HEK293 (cell line): ENCODE results near the gene SEC24A.

ENCODE experiments used
- CTCF ChIP-seq: fragments of 450-650 bp; formaldehyde crosslinking; IDR thresholded peaks from 2 replicates; pipeline ENCODE4 v1.5.1; 2016; ENCODE audit warnings: missing biosample characterization, missing genetic modification characterization
- GLIS1 ChIP-seq: fragments of 450-650 bp; formaldehyde crosslinking; IDR thresholded peaks from 2 replicates; pipeline ENCODE4 v1.5.1; 2016; ENCODE audit warnings: missing biosample characterization, missing genetic modification characterization
- KLF7 ChIP-seq: fragments of 450-650 bp; formaldehyde crosslinking; IDR thresholded peaks from 2 replicates; pipeline ENCODE4 v1.5.1; 2016; ENCODE audit warnings: missing biosample characterization, missing genetic modification characterization, borderline replicate concordance
- KLF9 ChIP-seq: fragments of 450-650 bp; formaldehyde crosslinking; IDR thresholded peaks from 2 replicates; pipeline ENCODE4 v1.5.1; 2016; ENCODE audit warnings: missing biosample characterization, missing genetic modification characterization, low read depth
- ZBTB17 ChIP-seq: fragments of 450-650 bp; formaldehyde crosslinking; IDR thresholded peaks from 2 replicates; pipeline ENCODE4 v1.5.1; 2016; ENCODE audit warnings: missing biosample characterization, missing genetic modification characterization
- ZNF274 ChIP-seq, 2 experiments: fragments of 200-500 bp in 1 of 2; fragments of 450-650 bp in 1 of 2; sonication (Bioruptor generic) in 1 of 2; formaldehyde crosslinking in 1 of 2; IDR thresholded peaks; 2 replicates each; pipeline versions ENCODE4 v1.5.1 to v1.6.1; 2014 to 2016; ENCODE audit warnings: borderline replicate concordance in 1 of 2, inconsistent platforms in 1 of 2, low read length in 1 of 2, missing biosample characterization in 1 of 2, missing genetic modification characterization in 1 of 2
- ZNF488 ChIP-seq: fragments of 450-650 bp; formaldehyde crosslinking; IDR thresholded peaks from 2 replicates; pipeline ENCODE4 v1.5.1; 2016; ENCODE audit warnings: missing biosample characterization, missing genetic modification characterization
- TF ChIP-seq, protein P1 (sequence below): fragments of 450-650 bp; formaldehyde crosslinking; IDR thresholded peaks from 2 replicates; pipeline ENCODE4 v1.5.1; 2017; ENCODE audit warnings: missing biosample characterization, mild to moderate bottlenecking, missing genetic modification characterization, moderate library complexity

- no peak for TF ChIP-seq GLIS1 (tag by site-specific recombination)
- no peak for TF ChIP-seq ZNF488 (tag by site-specific recombination)
- no peak for TF ChIP-seq KLF7
- TF ChIP-seq ZNF274 (IDR thresholded peaks at IDR 0.05; ENCODE audit: low read length) = no peak
- TF ChIP-seq ZNF274 (tag by site-specific recombination; IDR thresholded peaks at IDR 0.05; ENCODE audit: borderline replicate concordance) = no peak
- no peak for TF ChIP-seq CTCF (tag by site-specific recombination)
- TF ChIP-seq ZBTB17 (tag by site-specific recombination) = no peak
- no peak for TF ChIP-seq KLF9
- TF ChIP-seq, protein P1, sequence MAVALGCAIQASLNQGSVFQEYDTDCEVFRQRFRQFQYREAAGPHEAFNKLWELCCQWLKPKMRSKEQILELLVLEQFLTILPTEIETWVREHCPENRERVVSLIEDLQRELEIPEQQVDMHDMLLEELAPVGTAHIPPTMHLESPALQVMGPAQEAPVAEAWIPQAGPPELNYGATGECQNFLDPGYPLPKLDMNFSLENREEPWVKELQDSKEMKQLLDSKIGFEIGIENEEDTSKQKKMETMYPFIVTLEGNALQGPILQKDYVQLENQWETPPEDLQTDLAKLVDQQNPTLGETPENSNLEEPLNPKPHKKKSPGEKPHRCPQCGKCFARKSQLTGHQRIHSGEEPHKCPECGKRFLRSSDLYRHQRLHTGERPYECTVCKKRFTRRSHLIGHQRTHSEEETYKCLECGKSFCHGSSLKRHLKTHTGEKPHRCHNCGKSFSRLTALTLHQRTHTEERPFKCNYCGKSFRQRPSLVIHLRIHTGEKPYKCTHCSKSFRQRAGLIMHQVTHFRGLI = no peak
Observed at GRCh38 chr5:134620634-134621033, 28.0 kb upstream of the SEC24A start.
